NCI-H1092 treated with DMSO at 0.1 percent for 48 hours (cell line): ENCODE results near the gene CETP.

Source experiments
- DNase-seq: peaks from one replicate; lab custom pipeline; 2025; lab: John Stamatoyannopoulos, UW

CETP gene, protein sequence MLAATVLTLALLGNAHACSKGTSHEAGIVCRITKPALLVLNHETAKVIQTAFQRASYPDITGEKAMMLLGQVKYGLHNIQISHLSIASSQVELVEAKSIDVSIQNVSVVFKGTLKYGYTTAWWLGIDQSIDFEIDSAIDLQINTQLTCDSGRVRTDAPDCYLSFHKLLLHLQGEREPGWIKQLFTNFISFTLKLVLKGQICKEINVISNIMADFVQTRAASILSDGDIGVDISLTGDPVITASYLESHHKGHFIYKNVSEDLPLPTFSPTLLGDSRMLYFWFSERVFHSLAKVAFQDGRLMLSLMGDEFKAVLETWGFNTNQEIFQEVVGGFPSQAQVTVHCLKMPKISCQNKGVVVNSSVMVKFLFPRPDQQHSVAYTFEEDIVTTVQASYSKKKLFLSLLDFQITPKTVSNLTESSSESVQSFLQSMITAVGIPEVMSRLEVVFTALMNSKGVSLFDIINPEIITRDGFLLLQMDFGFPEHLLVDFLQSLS

DNA sequence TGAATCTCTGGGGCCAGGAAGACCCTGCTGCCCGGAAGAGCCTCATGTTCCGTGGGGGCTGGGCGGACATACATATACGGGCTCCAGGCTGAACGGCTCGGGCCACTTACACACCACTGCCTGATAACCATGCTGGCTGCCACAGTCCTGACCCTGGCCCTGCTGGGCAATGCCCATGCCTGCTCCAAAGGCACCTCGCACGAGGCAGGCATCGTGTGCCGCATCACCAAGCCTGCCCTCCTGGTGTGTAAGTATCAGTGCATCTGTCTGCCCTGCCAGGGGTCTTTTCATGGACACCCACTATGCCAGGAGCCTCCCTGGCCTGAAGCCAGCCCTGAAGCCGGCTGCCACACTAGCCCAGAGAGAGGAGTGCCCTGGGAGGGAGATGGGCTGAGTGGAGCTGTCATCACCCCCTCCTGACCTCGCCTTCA lies at the start of gene CETP:
TSS of gene CETP (plus strand) at position 100 of the 431 bp plus-strand sequence. CDS start at position 130, 30 bp downstream.
- DNase-seq, result no peak

DNA sequence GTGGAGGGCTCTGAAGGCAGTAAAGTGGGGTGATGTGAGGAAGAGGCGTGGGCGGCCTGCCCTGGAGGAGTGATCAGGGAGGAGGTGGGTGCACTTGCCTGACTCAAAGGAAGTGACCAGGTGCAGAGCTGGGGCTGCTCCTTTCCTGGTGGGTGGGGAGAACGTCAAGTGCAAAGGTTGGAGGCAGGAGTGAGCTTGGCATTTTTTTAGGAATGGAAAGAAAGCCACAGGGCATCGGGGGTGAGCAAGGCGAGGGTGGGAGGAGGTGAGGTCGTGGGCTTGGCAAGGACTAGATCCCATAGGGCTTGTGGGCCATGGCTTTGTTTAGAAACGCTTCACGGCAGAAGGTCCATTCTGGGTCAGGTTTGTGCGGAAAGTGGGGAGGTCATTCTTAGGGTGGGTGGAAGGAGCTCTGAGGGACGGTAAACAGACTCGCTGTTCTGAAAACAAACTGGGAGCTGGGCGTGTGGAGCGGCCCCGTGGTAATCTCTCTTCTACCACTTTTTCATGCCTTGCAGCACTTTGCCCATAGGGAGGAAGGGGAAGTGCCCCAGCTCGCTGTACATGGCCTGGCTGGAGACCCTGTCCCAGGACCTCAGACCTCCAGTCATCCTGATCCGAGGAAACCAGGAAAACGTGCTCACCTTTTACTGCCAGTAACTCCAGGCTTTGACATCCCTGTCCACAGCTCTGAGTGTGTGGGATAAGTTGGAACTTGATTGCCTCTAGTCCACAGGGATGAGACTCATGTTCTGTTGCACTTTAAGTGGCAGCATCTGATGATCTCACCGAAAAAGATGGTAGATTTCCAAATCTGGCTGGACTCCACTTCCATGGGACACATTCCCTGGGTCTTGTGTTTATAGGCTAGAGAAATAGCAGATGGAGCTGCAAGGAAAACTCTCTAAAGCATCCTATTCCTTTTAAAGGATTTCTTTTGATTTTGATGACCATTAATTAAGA lies 48.7 kb upstream of the CETP start:
- no peak for DNase-seq

GRCh38 chr16:56914896-56915295 lies 46.9 kb upstream of the CETP start:
- no peak for DNase-seq

GRCh38 chr16:56915336-56916119 lies 46.2 kb upstream of the CETP start:
- no peak for DNase-seq

DNA sequence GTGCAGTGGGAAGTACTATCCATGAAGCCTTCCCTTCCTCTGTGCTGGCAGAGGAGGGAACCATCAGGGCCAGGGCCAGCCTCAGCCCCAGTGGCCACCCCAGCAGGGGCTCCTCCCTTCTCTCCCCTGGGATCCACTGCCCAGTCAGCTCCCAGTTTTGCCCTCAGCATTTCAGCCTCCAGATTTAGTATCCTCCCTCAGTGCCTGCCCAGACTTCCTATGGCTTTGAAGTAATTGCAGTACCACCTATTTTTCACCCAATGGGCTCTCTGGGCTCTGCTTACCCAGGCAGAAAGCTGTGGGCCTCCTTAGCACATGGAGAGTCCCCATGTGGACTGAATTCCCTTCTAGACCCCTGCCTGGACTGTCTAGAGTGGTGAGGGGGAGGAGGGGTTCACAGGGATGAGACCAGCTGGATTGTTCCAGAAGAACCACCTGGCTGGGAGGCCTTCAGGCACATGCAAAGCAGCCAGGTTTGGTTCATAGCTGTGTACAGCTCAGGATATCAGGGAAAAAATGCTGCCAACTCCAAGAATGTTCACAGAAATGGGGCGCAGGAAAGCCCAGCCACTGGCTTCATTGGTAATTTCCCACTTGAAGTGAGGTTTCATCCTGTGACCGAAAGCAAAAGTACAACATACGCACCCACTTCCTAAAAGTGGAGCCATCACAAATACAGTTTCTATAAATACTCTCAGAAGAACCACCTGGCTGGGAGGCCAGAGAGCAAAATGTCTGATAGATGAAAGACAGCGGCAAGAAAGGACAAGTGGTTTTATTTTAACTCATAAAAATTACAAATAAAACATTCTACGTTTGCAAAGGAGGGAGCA lies 45.0 kb upstream of the CETP start:
- no peak for DNase-seq

DNA sequence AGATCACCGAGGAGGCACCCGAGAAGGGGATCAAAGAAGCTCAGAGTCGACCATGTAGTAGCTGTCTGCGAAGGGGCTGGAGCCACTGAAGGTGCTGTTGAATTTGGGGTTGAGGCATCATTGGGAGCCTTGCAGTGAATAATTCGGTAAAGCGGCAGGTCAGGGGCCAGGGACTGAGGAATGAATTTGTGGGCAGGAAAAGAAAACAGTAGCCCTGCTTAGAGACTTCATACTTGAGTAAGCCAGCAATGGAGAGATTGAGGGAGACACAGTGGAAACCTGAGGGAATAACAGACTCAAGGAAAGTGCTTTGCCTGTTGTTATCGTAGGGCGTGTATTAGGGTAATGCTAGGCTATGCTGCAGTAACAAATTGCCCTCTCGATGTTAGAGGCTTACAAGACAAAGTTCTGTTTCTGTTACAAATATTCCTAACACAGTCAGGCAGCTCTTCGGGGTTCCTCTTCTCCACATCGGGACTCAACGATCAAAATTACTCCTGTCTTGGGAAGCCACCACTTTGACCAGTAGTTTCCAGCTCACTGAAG lies 43.2 kb upstream of the CETP start:
- DNase-seq, result no peak

- no peak for DNase-seq
Observed at GRCh38 chr16:56919099-56919800, 42.5 kb upstream of the CETP start.

DNA sequence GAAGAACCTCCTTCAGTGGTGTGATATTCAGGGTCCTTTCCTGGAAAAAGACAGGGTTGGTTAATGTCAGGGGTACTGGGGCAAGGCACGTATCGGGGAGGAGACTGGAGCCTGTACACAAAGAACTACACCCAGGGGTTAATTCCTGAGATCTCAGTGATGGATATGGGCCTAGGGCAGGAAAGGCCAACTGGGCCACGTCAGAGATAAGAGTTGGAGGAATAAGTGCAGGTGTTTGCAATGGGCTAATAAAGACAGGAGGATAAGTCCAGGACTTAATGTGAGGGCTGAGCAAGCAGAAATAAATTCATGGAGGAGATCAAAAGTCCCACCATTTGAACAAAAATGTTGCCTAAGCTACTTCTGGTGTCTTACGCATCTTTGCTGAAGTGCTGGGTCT lies 40.2 kb upstream of the CETP start:
- DNase-seq, result no peak

GRCh38 chr16:56923481-56924091 lies 38.2 kb upstream of the CETP start:
- no peak for DNase-seq

- no peak for DNase-seq
Observed at GRCh38 chr16:56927471-56927870, 34.3 kb upstream of the CETP start.

- DNase-seq, result no peak
Observed at GRCh38 chr16:56929639-56930038, 32.1 kb upstream of the CETP start.

DNA sequence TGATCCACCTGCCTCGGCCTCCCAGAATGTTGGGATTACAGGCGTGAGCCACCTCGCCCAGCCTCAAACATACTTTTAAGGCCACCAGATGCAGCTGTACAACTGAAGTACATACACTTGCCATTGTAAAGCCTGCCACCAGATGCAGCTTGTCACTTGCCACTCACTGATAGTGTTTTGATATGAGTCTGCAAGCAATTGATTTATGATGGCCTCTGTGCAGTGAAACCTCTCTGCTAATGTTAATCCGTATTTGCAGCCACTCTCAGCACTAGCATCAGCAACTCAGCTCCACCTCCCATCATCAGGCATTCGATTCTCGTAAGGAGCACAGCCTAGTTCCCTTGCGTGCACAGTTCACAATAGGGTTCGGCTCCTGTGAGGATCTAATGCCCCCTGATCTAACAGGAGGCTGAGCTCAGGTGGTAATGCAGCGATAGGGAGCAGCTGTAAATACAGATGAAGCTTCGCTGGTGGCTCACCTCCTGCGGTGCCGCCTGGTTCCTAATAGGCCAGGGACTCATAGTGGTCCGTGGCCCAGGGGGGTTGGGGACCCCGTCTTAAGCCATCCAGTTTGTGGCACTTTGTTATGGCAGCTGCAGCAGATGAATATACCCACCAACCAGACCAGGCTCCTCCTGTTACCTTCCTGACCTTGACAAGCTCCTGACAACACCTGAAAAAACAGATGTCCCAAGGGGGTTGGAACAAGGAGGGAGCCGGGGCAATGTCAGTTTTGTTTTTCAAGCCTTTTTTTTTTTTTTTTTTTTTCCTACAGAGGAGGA lies 31.1 kb upstream of the CETP start:
- DNase-seq, result peak; percentile 54

DNA sequence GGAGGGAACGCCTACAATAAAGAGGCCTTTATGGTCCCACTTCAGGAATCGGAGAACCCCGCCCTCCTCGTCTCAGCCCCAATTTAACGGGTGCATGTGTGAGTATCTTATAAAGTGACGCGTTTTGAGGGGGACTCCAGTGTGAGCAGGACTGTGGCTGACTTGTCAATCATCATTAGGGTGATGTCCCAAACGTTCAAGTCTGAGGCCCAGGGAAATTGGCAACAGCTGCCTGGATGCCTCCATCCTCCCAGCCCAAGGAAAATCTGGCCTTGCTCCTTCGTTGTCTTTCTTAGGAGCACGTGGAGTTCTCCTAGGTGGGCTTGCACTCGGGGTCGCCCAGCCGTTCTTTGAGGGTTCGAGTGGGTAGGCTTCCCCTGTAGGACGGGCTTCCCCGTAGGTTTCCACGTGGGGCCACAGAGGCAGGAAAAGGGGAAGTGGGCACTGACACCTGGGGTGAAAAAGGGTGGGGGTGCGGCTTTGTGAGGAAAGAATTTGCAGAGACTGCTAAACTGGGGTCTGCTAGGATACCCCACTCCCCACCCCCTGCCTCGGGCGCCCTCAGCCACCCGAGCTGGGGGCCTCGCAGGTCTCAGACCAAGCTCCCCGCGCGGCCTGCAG lies 30.4 kb upstream of the CETP start:
- no peak for DNase-seq

- DNase-seq, result peak; percentile 97
Observed at GRCh38 chr16:56931892-56932720, 29.6 kb upstream of the CETP start, which contains the start of gene HERPUD1. Gene HERPUD1 (plus strand): TSS chr16:56932142. CDS start chr16:56932245, 103 bp downstream.

DNA sequence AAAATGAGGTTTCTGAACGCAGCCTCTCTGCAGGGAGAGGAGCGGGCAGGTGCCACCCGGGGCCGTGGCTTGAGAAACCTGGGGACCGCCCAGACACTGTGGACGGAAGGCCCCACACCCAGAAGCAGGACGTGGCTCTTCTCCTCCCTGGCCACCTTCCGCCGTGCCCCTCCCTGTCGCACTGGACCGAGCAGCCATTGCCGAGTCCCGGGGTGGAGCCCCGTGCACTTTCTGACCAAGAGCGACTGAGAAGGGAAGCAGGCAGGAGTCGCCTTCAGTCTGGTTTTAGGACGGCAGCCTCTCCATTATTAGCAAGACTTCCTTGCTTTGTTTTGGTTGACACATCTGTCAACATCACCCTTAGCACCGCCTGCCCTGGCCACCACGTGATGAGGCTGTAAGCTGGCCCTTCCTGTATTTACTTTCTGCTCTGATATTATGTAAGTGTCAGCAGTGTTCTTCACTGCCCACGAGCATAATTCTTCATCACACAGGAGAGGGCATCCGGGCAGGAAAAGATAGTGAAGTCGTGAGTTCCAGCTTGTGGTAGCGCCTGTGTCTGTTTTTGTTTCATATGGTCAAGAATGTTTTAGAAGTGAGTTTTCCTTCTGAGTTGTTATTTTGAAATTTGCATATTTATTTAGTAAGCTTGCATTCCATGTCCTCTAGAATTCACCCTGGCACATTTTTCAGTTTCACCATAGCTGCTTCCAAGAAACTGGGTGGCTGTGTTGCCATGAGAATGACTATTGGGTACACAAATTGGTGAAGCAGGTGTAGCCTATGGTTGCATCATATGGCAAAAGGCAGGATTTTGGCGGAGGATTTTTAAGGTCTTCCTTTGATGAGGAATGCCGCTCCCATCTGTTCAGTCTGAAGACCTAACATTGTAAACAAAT lies 28.8 kb upstream of the CETP start:
- DNase-seq, result peak; percentile 66
